ENCODE measurements around the gene PHPT1.
A peak's percentile ranks its signal among the peaks of the same experiment; 100 is the strongest.

Gene PHPT1

GRCh38 chr9:136808806-136809158, 40.4 kb upstream of the PHPT1 start:
- peak overlapping the region; percentile 80 for H3K4me3 Mint-ChIP-seq

GRCh38 chr9:136814725-136815421, 34.3 kb upstream of the PHPT1 start:
- Mint-ChIP-seq H3K9me3 (no peaks in the 10 kb centered on the region), H3K4me3 (no peak overlapping the region), H3K4me1 (ENCODE audit: low read depth) (peaks cover 43% of the 10 kb centered on the region), H3K27me3 (peaks cover 2% of the 10 kb centered on the region), H3K27ac (no peak overlapping the region), H3K36me3 (ENCODE audit: low read depth) (peaks cover 75% of the 10 kb centered on the region)
- intact Hi-C loops (cut with micrococcal nuclease) = no loop called here

More at GRCh38 chr9:136808806-136809158, 40.4 kb upstream of the PHPT1 start:
- Mint-ChIP-seq H3K4me1 (ENCODE audit: low read depth) (peaks cover 51% of the 10 kb centered on the region), H3K36me3 (ENCODE audit: low read depth) (peaks cover 75% of the 10 kb centered on the region), H3K27ac (peak overlapping the region; percentile 84), H3K9me3 (no peaks in the 10 kb centered on the region), H3K27me3 (peaks cover 3% of the 10 kb centered on the region)
- intact Hi-C loops (cut with micrococcal nuclease) = loop anchor here (1.0 kb wide), 1 partner anchor 18 kb away; no protein-coding TSS in a partner anchor

GRCh38 chr9:136815422-136815782, 33.8 kb upstream of the PHPT1 start:
- H3K4me3 Mint-ChIP-seq = no peak overlapping the region
- intact Hi-C loops (cut with micrococcal nuclease) = no loop called here

GRCh38 chr9:136820971-136821825, 28.0 kb upstream of the PHPT1 start:
- H3K36me3 Mint-ChIP-seq (ENCODE audit: low read depth) = peaks cover 66% of the 10 kb centered on the region
- intact Hi-C loops (cut with micrococcal nuclease) = no loop called here
- peaks cover 7% of the 10 kb centered on the region for H3K27me3 Mint-ChIP-seq
- no peaks in the 10 kb centered on the region for H3K9me3 Mint-ChIP-seq
- peak overlapping the region; percentile 72 for H3K27ac Mint-ChIP-seq
- H3K4me3 Mint-ChIP-seq = peak overlapping the region; percentile 85
- peaks cover 17% of the 10 kb centered on the region for H3K4me1 Mint-ChIP-seq (ENCODE audit: low read depth)

More at GRCh38 chr9:136815422-136815782, 33.8 kb upstream of the PHPT1 start:
- H3K9me3 Mint-ChIP-seq = no peaks in the 10 kb centered on the region
- peaks cover 70% of the 10 kb centered on the region for H3K36me3 Mint-ChIP-seq (ENCODE audit: low read depth)
- H3K4me1 Mint-ChIP-seq (ENCODE audit: low read depth) = peaks cover 39% of the 10 kb centered on the region
- no peak overlapping the region for H3K27ac Mint-ChIP-seq
- H3K27me3 Mint-ChIP-seq = peaks cover 2% of the 10 kb centered on the region

GRCh38 chr9:136821826-136822544, 27.2 kb upstream of the PHPT1 start:
- H3K4me1 Mint-ChIP-seq (ENCODE audit: low read depth) = peaks cover 17% of the 10 kb centered on the region
- H3K27me3 Mint-ChIP-seq = peaks cover 7% of the 10 kb centered on the region
- intact Hi-C loops (cut with micrococcal nuclease) = no loop called here
- no peaks in the 10 kb centered on the region for H3K9me3 Mint-ChIP-seq
- no peak overlapping the region for H3K4me3 Mint-ChIP-seq
- H3K27ac Mint-ChIP-seq = no peak overlapping the region
- H3K36me3 Mint-ChIP-seq (ENCODE audit: low read depth) = peaks cover 70% of the 10 kb centered on the region

- Mint-ChIP-seq H3K9me3 (no peaks in the 10 kb centered on the region), H3K4me3 (no peak overlapping the region), H3K27me3 (peaks cover 7% of the 10 kb centered on the region), H3K27ac (no peak overlapping the region), H3K4me1 (ENCODE audit: low read depth) (peaks cover 17% of the 10 kb centered on the region), H3K36me3 (ENCODE audit: low read depth) (peaks cover 70% of the 10 kb centered on the region)
- intact Hi-C loops (cut with micrococcal nuclease) = no loop called here
Measured at GRCh38 chr9:136823136-136824046, 25.8 kb upstream of the PHPT1 start.

- Mint-ChIP-seq H3K4me3 (no peak overlapping the region), H3K27me3 (peaks cover 5% of the 10 kb centered on the region), H3K36me3 (ENCODE audit: low read depth) (peaks cover 79% of the 10 kb centered on the region), H3K27ac (no peak overlapping the region), H3K4me1 (ENCODE audit: low read depth) (peaks cover 17% of the 10 kb centered on the region), H3K9me3 (no peaks in the 10 kb centered on the region)
- intact Hi-C loops (cut with micrococcal nuclease) = no loop called here
Measured at GRCh38 chr9:136824496-136825225, 24.5 kb upstream of the PHPT1 start.

GRCh38 chr9:136825295-136826187, 23.7 kb upstream of the PHPT1 start:
- Mint-ChIP-seq H3K27me3 (peaks cover 5% of the 10 kb centered on the region), H3K4me3 (no peak overlapping the region), H3K36me3 (ENCODE audit: low read depth) (peaks cover 88% of the 10 kb centered on the region), H3K27ac (no peak overlapping the region), H3K4me1 (ENCODE audit: low read depth) (peaks cover 14% of the 10 kb centered on the region), H3K9me3 (no peaks in the 10 kb centered on the region)
- intact Hi-C loops (cut with micrococcal nuclease) = no loop called here

- Mint-ChIP-seq H3K36me3 (ENCODE audit: low read depth) (peaks cover 89% of the 10 kb centered on the region), H3K4me3 (no peak overlapping the region), H3K4me1 (ENCODE audit: low read depth) (peaks cover 8% of the 10 kb centered on the region), H3K27me3 (peaks cover 2% of the 10 kb centered on the region), H3K27ac (no peak overlapping the region), H3K9me3 (no peaks in the 10 kb centered on the region)
- intact Hi-C loops (cut with micrococcal nuclease) = no loop called here
Measured at GRCh38 chr9:136826188-136826541, 23.0 kb upstream of the PHPT1 start.

- intact Hi-C loops (cut with micrococcal nuclease) = no loop called here
- Mint-ChIP-seq H3K4me3 (no peak overlapping the region), H3K27ac (no peak overlapping the region), H3K4me1 (ENCODE audit: low read depth) (peaks cover 3% of the 10 kb centered on the region), H3K36me3 (ENCODE audit: low read depth) (peaks cover 94% of the 10 kb centered on the region), H3K9me3 (no peaks in the 10 kb centered on the region), H3K27me3 (no peaks in the 10 kb centered on the region)
Measured at GRCh38 chr9:136826703-136827582, 22.3 kb upstream of the PHPT1 start.

GRCh38 chr9:136827794-136828473, 21.3 kb upstream of the PHPT1 start:
- Mint-ChIP-seq H3K36me3 (ENCODE audit: low read depth) (peaks cover 99% of the 10 kb centered on the region), H3K27ac (no peak overlapping the region)
- intact Hi-C loops (cut with micrococcal nuclease) = no loop called here

More at GRCh38 chr9:136827794-136828473, 21.3 kb upstream of the PHPT1 start:
- Mint-ChIP-seq H3K9me3 (no peaks in the 10 kb centered on the region), H3K4me1 (ENCODE audit: low read depth) (no peaks in the 10 kb centered on the region), H3K27me3 (no peaks in the 10 kb centered on the region), H3K4me3 (no peak overlapping the region)

All from dendritic cell treated with granulocyte-macrophage colony-stimulating factor and Interleukin-4, amounts not matched to agents 40 ng/mL and 50 ng/mL, for 4 days (primary cell).